GM19193 (cell line): Measurements from ENCODE around the gene DNAJB13.
A peak's percentile ranks its signal among the peaks of the same experiment; 100 is the strongest.

Experiments used
- POLR2A ChIP-seq: IDR thresholded peaks from 4 replicates; pipeline ENCODE4 v1.6.1; 2011; ENCODE audit not compliant: insufficient read depth, insufficient read length; ENCODE audit errors: extremely low read depth

DNAJB13 gene

GRCh38 chr11:73965764-73966121, 14.9 kb downstream of the DNAJB13 start:
- no peak for TF ChIP-seq POLR2A

GRCh38 chr11:73968356-73968966, 17.6 kb downstream of the DNAJB13 start:
- no peak for TF ChIP-seq POLR2A

GRCh38 chr11:73969091-73969490, 18.3 kb downstream of the DNAJB13 start:
- no peak for TF ChIP-seq POLR2A

GRCh38 chr11:73969991-73970800, 19.4 kb downstream of the DNAJB13 start:
- TF ChIP-seq POLR2A, result no peak

GRCh38 chr11:73971175-73971719, 20.4 kb downstream of the DNAJB13 start:
- TF ChIP-seq POLR2A, result peak; percentile 55

- no peak for TF ChIP-seq POLR2A
Measured at GRCh38 chr11:73972187-73972586, 21.4 kb downstream of the DNAJB13 start.

- TF ChIP-seq POLR2A, result peak; percentile 18
Measured at GRCh38 chr11:73972620-73973449, 22.0 kb downstream of the DNAJB13 start.

GRCh38 chr11:73974604-73975478, 24.0 kb downstream of the DNAJB13 start:
- TF ChIP-seq POLR2A, result no peak

- no peak for TF ChIP-seq POLR2A
Measured at GRCh38 chr11:73975479-73975757, 24.6 kb downstream of the DNAJB13 start.

GRCh38 chr11:73976451-73977151, 25.8 kb downstream of the DNAJB13 start:
- no peak for TF ChIP-seq POLR2A

GRCh38 chr11:73977856-73978519, 27.2 kb downstream of the DNAJB13 start:
- TF ChIP-seq POLR2A, result no peak

GRCh38 chr11:73978576-73979086, 27.8 kb downstream of the DNAJB13 start:
- TF ChIP-seq POLR2A, result no peak
